Panc1 (cell line): Measurements from ENCODE around the gene C22orf15.

Source experiments
- CTCF ChIP-seq: fragments of 450-650 bp; IDR thresholded peaks from 2 replicates; pipeline ENCODE4 v1.5.1; 2017; ENCODE audit warnings: mild to moderate bottlenecking
- POLR2AphosphoS5 ChIP-seq: IDR thresholded peaks from 2 replicates; pipeline ENCODE4 v1.6.1; 2012; ENCODE audit warnings: mild to moderate bottlenecking, low read depth, low read length, moderate library complexity

- no peak for TF ChIP-seq POLR2AphosphoS5
- TF ChIP-seq CTCF = no peak
Observed at GRCh38 chr22:23759566-23759965, 3.2 kb upstream of the C22orf15 start.
